ENCODE data around the gene GLMP.

- TF ChIP-seq, protein P1, sequence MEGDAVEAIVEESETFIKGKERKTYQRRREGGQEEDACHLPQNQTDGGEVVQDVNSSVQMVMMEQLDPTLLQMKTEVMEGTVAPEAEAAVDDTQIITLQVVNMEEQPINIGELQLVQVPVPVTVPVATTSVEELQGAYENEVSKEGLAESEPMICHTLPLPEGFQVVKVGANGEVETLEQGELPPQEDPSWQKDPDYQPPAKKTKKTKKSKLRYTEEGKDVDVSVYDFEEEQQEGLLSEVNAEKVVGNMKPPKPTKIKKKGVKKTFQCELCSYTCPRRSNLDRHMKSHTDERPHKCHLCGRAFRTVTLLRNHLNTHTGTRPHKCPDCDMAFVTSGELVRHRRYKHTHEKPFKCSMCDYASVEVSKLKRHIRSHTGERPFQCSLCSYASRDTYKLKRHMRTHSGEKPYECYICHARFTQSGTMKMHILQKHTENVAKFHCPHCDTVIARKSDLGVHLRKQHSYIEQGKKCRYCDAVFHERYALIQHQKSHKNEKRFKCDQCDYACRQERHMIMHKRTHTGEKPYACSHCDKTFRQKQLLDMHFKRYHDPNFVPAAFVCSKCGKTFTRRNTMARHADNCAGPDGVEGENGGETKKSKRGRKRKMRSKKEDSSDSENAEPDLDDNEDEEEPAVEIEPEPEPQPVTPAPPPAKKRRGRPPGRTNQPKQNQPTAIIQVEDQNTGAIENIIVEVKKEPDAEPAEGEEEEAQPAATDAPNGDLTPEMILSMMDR (IDR thresholded peaks at IDR 0.05), result no peak
- no peak for TF ChIP-seq POLR2A (IDR thresholded peaks at IDR 0.05)
Observed at GRCh38 chr1:156266051-156266450, 29.4 kb downstream of the GLMP start.

All from thyroid gland (tissue), 4 donors.